ENCODE results near the gene CARD11. TPM values are rescaled to one million over a fixed set of nuclear protein-coding genes. Genes with fewer than 3 reads are reported as not detected.

The CARD11 gene
- polyA plus RNA-seq, 1 experiment: 1.2 TPM

DNA sequence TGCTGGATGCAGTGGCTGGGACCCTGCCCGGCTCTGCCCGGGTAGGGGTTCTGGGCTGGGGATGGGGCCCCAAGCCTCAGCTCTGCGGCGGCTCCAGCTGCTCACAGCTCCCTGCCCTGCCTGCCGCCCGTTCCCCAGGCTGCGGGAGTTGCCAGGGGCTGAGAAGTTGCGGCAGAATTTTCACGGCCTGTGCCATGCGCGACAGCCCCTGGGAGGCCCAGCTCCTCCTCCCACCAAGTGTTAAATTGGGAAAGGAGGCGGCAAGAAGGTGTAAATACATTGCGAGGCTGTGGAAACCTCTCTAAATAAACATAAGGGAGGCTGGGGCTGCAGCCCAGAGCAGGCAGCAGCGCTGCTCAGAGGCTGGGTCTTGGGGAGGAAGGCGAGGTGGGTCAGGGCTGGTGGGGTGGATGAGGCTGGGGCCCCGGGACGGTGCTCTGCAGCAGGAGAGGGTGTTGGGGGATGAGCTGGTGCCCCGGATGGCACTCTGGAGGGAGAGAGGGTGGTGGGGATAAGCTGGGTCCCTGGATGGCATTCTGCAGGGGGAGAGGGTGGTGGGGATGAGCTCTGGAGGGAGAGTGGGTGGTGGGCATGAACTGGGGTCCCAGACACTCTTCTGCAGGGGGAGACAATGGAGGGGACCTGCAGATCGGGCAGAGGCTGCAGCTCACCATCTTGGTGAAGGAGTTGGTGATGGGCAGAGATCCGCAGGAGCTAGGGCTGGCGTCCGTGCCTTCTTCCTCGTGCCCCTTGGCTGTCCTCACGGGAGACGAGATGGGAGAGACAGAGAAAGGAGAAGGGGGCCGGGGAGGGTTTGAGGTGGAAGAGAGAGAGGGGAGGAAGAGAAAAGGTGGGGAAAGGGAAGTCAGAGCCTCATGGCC, 114.1 kb downstream of the CARD11 start:
- POLR2A ChIA-PET: no interaction called here
- Histone ChIP-seq H3K27me3 (ENCODE audit: control insufficient read depth, insufficient read depth, low read length) (peaks cover 15% of the 10 kb centered on the region), H3K4me3 (ENCODE audit: low read depth, low read length) (no peak overlapping the region), H3K9me3 (ENCODE audit: control insufficient read depth, insufficient read depth, low read length) (no peaks in the 10 kb centered on the region; the same call in 1 of the 2 replicates), H3K27ac (ENCODE audit: low read depth, low read length) (no peak overlapping the region)
- TF ChIP-seq, protein P1, sequence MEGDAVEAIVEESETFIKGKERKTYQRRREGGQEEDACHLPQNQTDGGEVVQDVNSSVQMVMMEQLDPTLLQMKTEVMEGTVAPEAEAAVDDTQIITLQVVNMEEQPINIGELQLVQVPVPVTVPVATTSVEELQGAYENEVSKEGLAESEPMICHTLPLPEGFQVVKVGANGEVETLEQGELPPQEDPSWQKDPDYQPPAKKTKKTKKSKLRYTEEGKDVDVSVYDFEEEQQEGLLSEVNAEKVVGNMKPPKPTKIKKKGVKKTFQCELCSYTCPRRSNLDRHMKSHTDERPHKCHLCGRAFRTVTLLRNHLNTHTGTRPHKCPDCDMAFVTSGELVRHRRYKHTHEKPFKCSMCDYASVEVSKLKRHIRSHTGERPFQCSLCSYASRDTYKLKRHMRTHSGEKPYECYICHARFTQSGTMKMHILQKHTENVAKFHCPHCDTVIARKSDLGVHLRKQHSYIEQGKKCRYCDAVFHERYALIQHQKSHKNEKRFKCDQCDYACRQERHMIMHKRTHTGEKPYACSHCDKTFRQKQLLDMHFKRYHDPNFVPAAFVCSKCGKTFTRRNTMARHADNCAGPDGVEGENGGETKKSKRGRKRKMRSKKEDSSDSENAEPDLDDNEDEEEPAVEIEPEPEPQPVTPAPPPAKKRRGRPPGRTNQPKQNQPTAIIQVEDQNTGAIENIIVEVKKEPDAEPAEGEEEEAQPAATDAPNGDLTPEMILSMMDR (IDR thresholded peaks at IDR 0.05; ENCODE audit: low read depth, low read length): no peak
- DNase-seq (ENCODE audit: low read depth, low spot score): no peak
- CTCF ChIA-PET: no interaction called here

DNA sequence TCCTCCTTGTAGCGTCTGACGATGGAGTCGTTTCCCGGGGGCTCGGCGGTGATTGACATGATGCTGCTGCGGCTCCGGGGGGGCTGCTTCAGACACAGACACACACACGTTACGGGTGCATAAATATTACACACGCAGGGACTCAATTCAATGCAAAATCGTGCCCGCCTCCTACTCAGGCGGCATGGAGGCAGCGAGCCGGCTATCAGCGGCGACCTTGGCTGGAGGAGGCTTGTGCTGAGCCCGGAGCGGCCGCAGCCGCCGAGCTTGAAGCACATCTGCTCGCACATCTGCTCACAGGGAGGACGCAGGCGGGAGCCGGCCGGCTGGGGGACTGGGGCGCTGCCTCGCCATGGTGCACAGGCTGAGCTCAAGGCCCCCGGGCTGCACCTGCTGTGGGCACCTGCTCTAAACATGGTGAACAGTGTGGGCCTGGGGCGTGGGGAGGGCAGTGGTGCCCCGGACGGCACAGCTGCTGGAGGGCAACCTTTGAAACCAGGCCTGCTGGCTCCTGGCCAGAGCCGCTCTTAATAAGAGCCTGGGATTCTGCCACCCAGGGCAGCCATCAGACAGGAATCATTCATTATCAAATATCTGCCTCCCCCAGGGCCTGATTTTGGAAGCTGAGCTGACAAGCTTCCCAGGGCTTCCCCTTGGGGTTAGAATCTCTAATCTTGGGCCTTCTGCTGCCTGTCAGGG, 114.9 kb downstream of the CARD11 start:
- Histone ChIP-seq H3K4me3 (ENCODE audit: low read depth, low read length) (no peak overlapping the region), H3K9me3 (ENCODE audit: control insufficient read depth, insufficient read depth, low read length) (no peaks in the 10 kb centered on the region; the same call in 1 of the 2 replicates), H3K27ac (ENCODE audit: low read depth, low read length) (no peak overlapping the region), H3K27me3 (ENCODE audit: control insufficient read depth, insufficient read depth, low read length) (peaks cover 19% of the 10 kb centered on the region)
- ChIA-PET POLR2A (no interaction called here), CTCF (interaction anchor here (0.6 kb wide), 1 partner anchor 362 kb away, joined by 3 read pairs; no protein-coding TSS in a partner anchor)
- DNase-seq (ENCODE audit: low read depth, low spot score): no peak
- TF ChIP-seq, protein P1 (IDR thresholded peaks at IDR 0.05; ENCODE audit: low read depth, low read length): no peak

DNA sequence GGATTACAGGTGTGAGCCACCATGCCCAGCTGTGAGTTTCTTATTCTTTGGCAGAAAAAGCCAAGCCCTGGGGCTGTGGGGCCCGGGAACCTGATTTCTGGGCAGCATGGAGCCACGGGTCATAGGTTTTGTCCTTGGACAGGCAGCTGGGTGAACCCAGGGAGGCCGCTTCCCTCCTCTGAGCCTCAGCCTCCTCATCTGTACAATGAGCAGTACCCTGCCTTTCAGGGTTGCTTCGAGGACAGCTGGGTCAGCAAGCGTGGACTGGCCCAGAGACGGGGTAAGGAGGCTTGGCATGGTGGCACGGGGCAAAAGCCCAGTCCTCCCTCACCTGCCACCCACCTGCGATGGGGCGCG, 115.4 kb downstream of the CARD11 start:
- no peak for DNase-seq (ENCODE audit: low read depth, low spot score)
- POLR2A ChIA-PET: no interaction called here
- CTCF ChIA-PET: interaction anchor here (0.6 kb wide), 1 partner anchor 362 kb away, joined by 3 read pairs; no protein-coding TSS in a partner anchor
- Histone ChIP-seq H3K27me3 (ENCODE audit: control insufficient read depth, insufficient read depth, low read length) (peaks cover 19% of the 10 kb centered on the region), H3K27ac (ENCODE audit: low read depth, low read length) (no peak overlapping the region), H3K9me3 (ENCODE audit: control insufficient read depth, insufficient read depth, low read length) (no peaks in the 10 kb centered on the region; the same call in 1 of the 2 replicates), H3K4me3 (ENCODE audit: low read depth, low read length) (no peak overlapping the region)
- TF ChIP-seq, protein P1 (IDR thresholded peaks at IDR 0.05; ENCODE audit: low read depth, low read length): no peak

DNA sequence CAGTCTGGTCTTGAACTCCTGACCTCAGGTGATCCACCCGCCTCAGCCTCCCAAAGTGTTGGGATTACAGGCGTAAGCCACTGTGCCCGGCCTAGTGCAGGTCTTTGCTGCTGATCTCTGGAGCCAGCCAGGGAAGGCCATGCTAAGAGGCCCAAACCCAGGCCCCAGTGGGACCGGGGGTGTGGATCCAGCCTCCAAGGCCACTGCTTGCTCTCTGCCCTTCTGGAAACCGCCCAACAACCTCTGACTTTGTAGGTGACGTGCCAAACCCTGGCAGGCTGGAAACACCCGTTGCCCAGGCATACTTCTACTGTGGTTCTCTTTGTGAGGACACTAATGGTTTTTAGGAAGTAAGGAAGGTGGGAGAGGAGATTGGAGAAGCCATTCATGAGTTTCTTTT, 116.1 kb downstream of the CARD11 start:
- Histone ChIP-seq H3K9me3 (ENCODE audit: control insufficient read depth, insufficient read depth, low read length) (no peaks in the 10 kb centered on the region; the same call in 1 of the 2 replicates), H3K27me3 (ENCODE audit: control insufficient read depth, insufficient read depth, low read length) (peaks cover 20% of the 10 kb centered on the region), H3K27ac (ENCODE audit: low read depth, low read length) (no peak overlapping the region), H3K4me3 (ENCODE audit: low read depth, low read length) (no peak overlapping the region)
- no peak for DNase-seq (ENCODE audit: low read depth, low spot score)
- CTCF ChIA-PET: no interaction called here
- TF ChIP-seq, protein P1 (IDR thresholded peaks at IDR 0.05; ENCODE audit: low read depth, low read length): no peak
- POLR2A ChIA-PET: no interaction called here
